HepG2 (cell line): ENCODE data around the gene LRRC25. TPM values are rescaled to one million over a fixed set of nuclear protein-coding genes. Genes with fewer than 3 reads are reported as not detected.

ENCODE experiments used
- DR1 ChIP-seq: sonication (generic); formaldehyde crosslinking; IDR thresholded peaks from 2 replicates; pipeline ENCODE4 v1.8.0; 2021; ENCODE audit warnings: mild to moderate bottlenecking, missing genetic modification reagents, inconsistent platforms
- EHMT2 ChIP-seq: fragments of 200-600 bp; sonication (generic); IDR thresholded peaks from 2 replicates; pipeline ENCODE4 v1.7.0; 2017; ENCODE audit warnings: antibody characterized with exemption, low read depth, low read length, borderline replicate concordance
- FLYWCH1 ChIP-seq: sonication (generic); formaldehyde crosslinking; IDR thresholded peaks from 2 replicates; pipeline ENCODE4 v1.8.1; 2023; ENCODE audit warnings: mild to moderate bottlenecking, missing genetic modification reagents
- NR2F6 ChIP-seq, 2 experiments: IDR thresholded peaks; 2 replicates each; pipeline ENCODE4 v1.6.1; 2016; ENCODE audit warnings: antibody characterized with exemption in 1 of 2, mild to moderate bottlenecking in 1 of 2
- RFX5 ChIP-seq: IDR thresholded peaks from 2 replicates; pipeline ENCODE4 v1.6.1; 2011; ENCODE audit warnings: low read depth, low read length, improper control_type of control experiment
- ZHX1 ChIP-seq: sonication (generic); formaldehyde crosslinking; IDR thresholded peaks from 2 replicates; pipeline ENCODE4 v1.8.1; 2022; ENCODE audit warnings: low read depth, mild to moderate bottlenecking, missing genetic modification reagents
- ZIK1 ChIP-seq: sonication (generic); formaldehyde crosslinking; IDR thresholded peaks from 2 replicates; pipeline ENCODE4 v1.5.0; 2020; ENCODE audit warnings: mild to moderate bottlenecking, low read depth, missing genetic modification reagents, borderline replicate concordance
- ZNF143 ChIP-seq: sonication (generic); formaldehyde crosslinking; IDR thresholded peaks from 2 replicates; pipeline ENCODE4 v1.4.0; 2020; ENCODE audit warnings: missing genetic modification reagents
- ZNF350 ChIP-seq: sonication (generic); formaldehyde crosslinking; IDR thresholded peaks from 2 replicates; pipeline ENCODE4 v1.4.0; 2020; ENCODE audit warnings: mild to moderate bottlenecking, low read depth, missing genetic modification reagents, borderline replicate concordance
- ZNF407 ChIP-seq: sonication (generic); formaldehyde crosslinking; IDR thresholded peaks from one replicate; pipeline ENCODE4 v1.5.1; 2020; ENCODE audit warnings: mild to moderate bottlenecking, missing genetic modification reagents; ENCODE audit errors: not compliant biosample characterization
- ZNF609 ChIP-seq: sonication (generic); formaldehyde crosslinking; IDR thresholded peaks from 2 replicates; pipeline ENCODE4 v1.4.0; 2020; ENCODE audit warnings: mild to moderate bottlenecking, missing genetic modification reagents, borderline replicate concordance
- ZNF768 ChIP-seq: sonication (generic); formaldehyde crosslinking; IDR thresholded peaks from 2 replicates; pipeline ENCODE4 v1.4.0; 2020; ENCODE audit warnings: missing genetic modification reagents
- ZNF773 ChIP-seq: sonication (generic); formaldehyde crosslinking; IDR thresholded peaks from 2 replicates; pipeline ENCODE4 v1.4.0; 2020; ENCODE audit warnings: missing genetic modification reagents, borderline replicate concordance
- polyA plus RNA-seq, 8 experiments: library from polyadenylated mRNA; depleted of rRNA in 3 of 8; stranded (reverse) in 7 of 8; unstranded in 1 of 8; fragments of >200 nt; fragmentation: Illumina TruSeq in 4 of 8; extraction: Trizol in 4 of 8; gene quantifications; 2 replicates each; pipeline versions ENCODE4 v1.2.1 to v1.2.3, GENCODE V29; 2011 to 2016; ENCODE audit warnings: low read depth in 4 of 8, missing spikeins in 1 of 8, mixed read lengths in 1 of 8; ENCODE audit not compliant: insufficient read depth in 1 of 8
- total RNA-seq, 5 experiments: library from RNA; depleted of rRNA; stranded (reverse); fragments of >200 nt; fragmentation: Illumina TruSeq; extraction: Trizol; gene quantifications; 2 replicates each; pipeline ENCODE4 v1.2.3, GENCODE V29; 2016; ENCODE audit warnings: low read depth in 1 of 5

The LRRC25 gene
- total and polyA plus RNA-seq, 2 of the 13 experiments (the other 11 are each of a cell fraction or from before 2014, with no cell fraction given), result 0.13 to 0.53 TPM

- no peak for TF ChIP-seq ZNF407 (CRISPR knock-in tag)
- TF ChIP-seq ZNF143, result peak; percentile 34; the same call in 1 of the 2 replicates
- TF ChIP-seq ZIK1, result no peak
- TF ChIP-seq EHMT2, result no peak
- TF ChIP-seq ZNF768 (CRISPR knock-in tag), result no peak
- TF ChIP-seq ZNF773 (CRISPR knock-in tag), result no peak
- no peak for TF ChIP-seq ZHX1 (CRISPR knock-in tag)
- no peak for TF ChIP-seq DR1
- TF ChIP-seq RFX5, result no peak
- peak; percentile 72; the same call in 1 of the 2 replicates for TF ChIP-seq ZNF609 (CRISPR knock-in tag)
- TF ChIP-seq NR2F6 (IDR thresholded peaks at IDR 0.05), result peak; percentile 82
- TF ChIP-seq NR2F6 (CRISPR knock-in tag; IDR thresholded peaks at IDR 0.05), result peak; percentile 92
- TF ChIP-seq ZNF350 (CRISPR knock-in tag), result no peak; the same call in 1 of the 2 replicates
- TF ChIP-seq FLYWCH1 (CRISPR knock-in tag), result no peak
Observed at GRCh38 chr19:18362934-18363542, 34.4 kb downstream of the LRRC25 start (continued).
